GM12874 (cell line): ENCODE measurements around the gene AGBL4.

Experiments
- TF ChIP-seq, protein P1 (sequence below): IDR thresholded peaks from 2 replicates; pipeline ENCODE4 v1.5.1; 2011; ENCODE audit warnings: low read depth, mild to moderate bottlenecking, control low read depth, low read length, moderate library complexity; ENCODE audit not compliant: insufficient read depth

The AGBL4 gene

GRCh38 chr1:49995734-49996133, 28.0 kb downstream of the AGBL4 start:
- TF ChIP-seq, protein P1, sequence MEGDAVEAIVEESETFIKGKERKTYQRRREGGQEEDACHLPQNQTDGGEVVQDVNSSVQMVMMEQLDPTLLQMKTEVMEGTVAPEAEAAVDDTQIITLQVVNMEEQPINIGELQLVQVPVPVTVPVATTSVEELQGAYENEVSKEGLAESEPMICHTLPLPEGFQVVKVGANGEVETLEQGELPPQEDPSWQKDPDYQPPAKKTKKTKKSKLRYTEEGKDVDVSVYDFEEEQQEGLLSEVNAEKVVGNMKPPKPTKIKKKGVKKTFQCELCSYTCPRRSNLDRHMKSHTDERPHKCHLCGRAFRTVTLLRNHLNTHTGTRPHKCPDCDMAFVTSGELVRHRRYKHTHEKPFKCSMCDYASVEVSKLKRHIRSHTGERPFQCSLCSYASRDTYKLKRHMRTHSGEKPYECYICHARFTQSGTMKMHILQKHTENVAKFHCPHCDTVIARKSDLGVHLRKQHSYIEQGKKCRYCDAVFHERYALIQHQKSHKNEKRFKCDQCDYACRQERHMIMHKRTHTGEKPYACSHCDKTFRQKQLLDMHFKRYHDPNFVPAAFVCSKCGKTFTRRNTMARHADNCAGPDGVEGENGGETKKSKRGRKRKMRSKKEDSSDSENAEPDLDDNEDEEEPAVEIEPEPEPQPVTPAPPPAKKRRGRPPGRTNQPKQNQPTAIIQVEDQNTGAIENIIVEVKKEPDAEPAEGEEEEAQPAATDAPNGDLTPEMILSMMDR = 0 out of 2 replicates have a peak, but pooled peaks have one; percentile 0

GRCh38 chr1:49971088-49971487, 52.7 kb downstream of the AGBL4 start:
- TF ChIP-seq, protein P1 = no peak

DNA sequence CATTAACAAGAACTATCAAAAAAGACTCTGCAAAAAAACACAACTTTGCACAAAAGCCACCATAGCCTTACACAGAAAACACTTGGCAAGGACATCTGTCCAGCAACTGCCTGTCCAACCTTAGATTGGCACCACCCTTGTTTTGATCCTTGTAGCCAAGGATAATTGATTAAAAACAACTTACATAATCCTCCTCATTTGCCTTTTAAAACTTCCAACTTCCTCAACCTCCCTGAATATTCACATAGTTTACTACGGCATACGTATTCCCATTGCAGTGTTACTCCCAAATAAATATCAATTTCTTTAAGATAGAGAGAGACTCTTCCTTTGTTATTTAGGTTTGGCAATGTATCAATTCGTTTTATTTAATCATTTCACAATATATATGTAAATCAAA, 72.4 kb downstream of the AGBL4 start:
- TF ChIP-seq, protein P1 = no peak

- TF ChIP-seq, protein P1 = no peak
Observed at GRCh38 chr1:49906365-49906764, 117.4 kb downstream of the AGBL4 start.

- TF ChIP-seq, protein P1 = no peak
Observed at GRCh38 chr1:49864581-49864980, 159.2 kb downstream of the AGBL4 start.

GRCh38 chr1:49854741-49855140, 169.0 kb downstream of the AGBL4 start:
- TF ChIP-seq, protein P1 = no peak

DNA sequence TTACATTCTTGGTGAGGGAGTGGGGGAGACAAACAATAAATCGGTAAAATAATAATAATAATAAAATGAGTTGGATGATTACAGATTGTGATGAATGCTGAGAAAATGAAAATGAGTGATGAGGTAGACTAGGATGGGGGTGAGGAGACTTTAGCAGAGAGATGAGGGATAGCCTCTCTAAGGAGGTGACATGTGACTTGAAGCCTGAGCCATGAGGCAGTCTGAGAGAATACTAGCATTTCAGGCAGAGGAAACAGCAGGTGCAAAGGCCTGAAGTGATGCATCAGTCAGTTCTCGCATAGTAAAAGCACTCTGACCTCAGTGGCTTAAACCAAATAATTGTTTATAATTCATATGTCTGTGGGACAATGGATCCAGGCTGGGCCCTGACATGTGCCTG, 181.2 kb downstream of the AGBL4 start:
- TF ChIP-seq, protein P1 = no peak

DNA sequence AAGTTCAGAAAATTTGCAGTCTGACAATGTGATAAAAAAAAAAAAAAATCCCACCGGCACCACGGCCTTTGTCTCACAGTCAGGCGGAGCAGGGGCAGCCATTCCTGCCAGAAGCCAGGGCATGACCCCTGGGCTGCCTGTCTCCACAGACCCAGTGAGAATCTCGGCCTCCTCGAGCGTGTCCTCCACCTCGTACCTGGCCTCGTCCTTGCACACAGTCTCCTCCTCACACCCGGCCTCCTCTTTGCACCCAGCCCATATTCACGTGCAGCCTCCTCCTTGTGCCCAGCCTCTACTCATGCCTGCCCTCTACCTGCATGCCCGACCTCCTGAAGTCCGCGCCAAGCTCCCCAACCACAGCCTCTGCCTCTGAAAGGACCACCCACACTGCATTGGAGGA, 182.0 kb downstream of the AGBL4 start:
- TF ChIP-seq, protein P1 = no peak
